HepG2 (cell line): Measurements from ENCODE around the gene VSTM4. TPM values are rescaled to one million over a fixed set of nuclear protein-coding genes. Genes with fewer than 3 reads are reported as not detected.

Source experiments
- ATAC-seq: fragments of 200-7000 bp; cut with Tn5 transposase; 3 replicates; pipeline ENCODE4 v1.9.1; 2020; ENCODE audit warnings: mild to moderate bottlenecking, moderate library complexity
- BruUV-seq: library from RNA; stranded (reverse); fragments of 400-500 nt; replicated peaks from 2 replicates; lab custom pipeline; 2021; lab: Mats Ljungman, UMichigan
- CTCF ChIA-PET: fragments of 300-600 bp; formaldehyde crosslinking; extraction: SDS; loops from one replicate; lab custom pipeline; 2021; ENCODE audit warnings: low total read pairs, inconsistent platforms, low intra/inter-chr PET ratio; lab: Yijun Ruan, JAX
- POLR2A ChIA-PET: fragments of 350-600 bp; sonication (Branson Sonifier 250); formaldehyde crosslinking; loops from one replicate; lab custom pipeline; 2020; ENCODE audit warnings: antibody characterized with exemption, inconsistent platforms; lab: Yijun Ruan, JAX
- DNase-seq: peaks from one replicate; pipeline ENCODE4 v3.0.0-alpha.2; 2015; ENCODE audit warnings: low spot score
- FAIRE-seq: peaks from 3 replicates; lab custom pipeline; 2011; peaks lifted over from hg19 to GRCh38; lab: Jason Lieb, UNC
- H2AFZ ChIP-seq: one replicate; pipeline ENCODE4 v1.6.1; 2011; ENCODE audit warnings: low read length, inconsistent platforms
- H3K27ac ChIP-seq: fragments of 300-600 bp; 3 replicates; pipeline ENCODE4 v1.8.0; 2011; ENCODE audit warnings: mixed run types, mild to moderate bottlenecking, mixed read lengths, low read length, inconsistent platforms; ENCODE audit not compliant: insufficient read depth; ENCODE audit errors: extremely low read length
- H3K27me3 ChIP-seq, 2 experiments: fragments of 200-600 bp in 1 of 2; 2 replicates in 1 of 2; 3 replicates in 1 of 2; pipeline versions ENCODE4 v1.6.0 to v1.8.0; 2011; ENCODE audit warnings: low read length in 2 of 2, mild to moderate bottlenecking in 2 of 2, moderate library complexity in 2 of 2, inconsistent platforms in 1 of 2; ENCODE audit not compliant: insufficient read depth in 2 of 2, control insufficient read depth in 1 of 2
- H3K36me3 ChIP-seq, 2 experiments: fragments of 200-600 bp in 1 of 2; replicated peaks in 1 of 2; 2 replicates in 1 of 2; 3 replicates in 1 of 2; pipeline versions ENCODE4 v1.5.1 to v1.8.0; 2011; ENCODE audit warnings: low read length in 2 of 2, inconsistent platforms in 1 of 2; ENCODE audit not compliant: insufficient read depth in 2 of 2, control insufficient read depth in 1 of 2
- H3K4me1 ChIP-seq: 2 replicates; pipeline ENCODE4 v1.5.1; 2012; ENCODE audit warnings: low read length, inconsistent platforms; ENCODE audit not compliant: insufficient read depth
- H3K4me2 ChIP-seq: 2 replicates; pipeline ENCODE4 v1.6.0; 2011; ENCODE audit warnings: low read depth, low read length, inconsistent platforms
- H3K4me3 ChIP-seq, 3 experiments: fragments of 200-600 bp in 1 of 3; sonication (generic), shearing (Covaris generic) in 1 of 3; replicated peaks in 1 of 3; 2 replicates each; pipeline ENCODE4 v1.5.1; 2011 to 2016; ENCODE audit warnings: low read length in 3 of 3, inconsistent platforms in 2 of 3, low read depth in 2 of 3, mild to moderate bottlenecking in 2 of 3, control low read depth in 1 of 3, mixed read lengths in 1 of 3; ENCODE audit not compliant: insufficient read depth in 1 of 3
- H3K79me2 ChIP-seq: one replicate; pipeline ENCODE4 v1.6.1; 2011; ENCODE audit warnings: low read length, inconsistent platforms; ENCODE audit not compliant: insufficient read depth
- H3K9ac ChIP-seq: 2 replicates; pipeline ENCODE4 v1.6.0; 2011; ENCODE audit warnings: mild to moderate bottlenecking, low read depth, low read length, inconsistent platforms; ENCODE audit not compliant: insufficient read depth
- H3K9me3 ChIP-seq: 2 replicates; pipeline ENCODE4 v1.5.1; 2012; ENCODE audit warnings: mild to moderate bottlenecking, low read length
- H4K20me1 ChIP-seq: 2 replicates; pipeline ENCODE4 v1.6.0; 2011; ENCODE audit warnings: inconsistent platforms, mild to moderate bottlenecking, low read length, moderate library complexity; ENCODE audit not compliant: insufficient read depth
- GATAD2A ChIP-seq: IDR thresholded peaks from 2 replicates; pipeline ENCODE4 v1.6.1; 2016
- HIVEP1 ChIP-seq: sonication (generic); formaldehyde crosslinking; IDR thresholded peaks from 2 replicates; pipeline ENCODE4 v1.4.0; 2020; ENCODE audit warnings: mild to moderate bottlenecking, missing genetic modification reagents
- HNRNPL ChIP-seq: fragments of 200-400 bp; formaldehyde crosslinking; IDR thresholded peaks from 2 replicates; pipeline ENCODE4 v1.6.1; 2017; ENCODE audit warnings: mild to moderate bottlenecking, low read depth, low read length
- NFATC3 ChIP-seq: sonication (generic); formaldehyde crosslinking; IDR thresholded peaks from 2 replicates; pipeline ENCODE4 v1.5.1; 2020; ENCODE audit warnings: mild to moderate bottlenecking, missing genetic modification reagents
- ZNF10 ChIP-seq: sonication (generic); formaldehyde crosslinking; IDR thresholded peaks from 2 replicates; pipeline ENCODE4 v1.4.0; 2020; ENCODE audit warnings: mild to moderate bottlenecking, low read depth, missing genetic modification reagents, borderline replicate concordance
- ZNF687 ChIP-seq: sonication (generic); formaldehyde crosslinking; IDR thresholded peaks from 2 replicates; pipeline ENCODE4 v1.5.1; 2020; ENCODE audit warnings: mild to moderate bottlenecking, missing genetic modification reagents, moderate library complexity
- WGBS: methylation state at CpG from one replicate; pipeline ENCODE4 v1.1.6; 2017; ENCODE audit warnings: low lambda C conversion rate; 5-methylcytosine and 5-hydroxymethylcytosine counted together
- in situ Hi-C: cut with HindIII; loops from 2 replicates; pipeline ENCODE4 v1.10.0; 2017; ENCODE audit warnings: low pct_unique_long_range_greater_than_20kb; ENCODE audit not compliant: extremely low pct_ligation_motif_present
- intact Hi-C: fragments of 100-400 bp; cut with micrococcal nuclease; formaldehyde crosslinking; loops from one replicate; pipeline ENCODE4 v1.10.0; 2022; ENCODE audit not compliant: unreplicated experiment
- polyA plus RNA-seq, 8 experiments: library from polyadenylated mRNA; depleted of rRNA in 3 of 8; stranded (reverse) in 7 of 8; unstranded in 1 of 8; fragments of >200 nt; fragmentation: Illumina TruSeq in 4 of 8; extraction: Trizol in 4 of 8; gene quantifications; 2 replicates each; pipeline versions ENCODE4 v1.2.1 to v1.2.3, GENCODE V29; 2011 to 2016; ENCODE audit warnings: low read depth in 4 of 8, missing spikeins in 1 of 8, mixed read lengths in 1 of 8; ENCODE audit not compliant: insufficient read depth in 1 of 8
- total RNA-seq, 5 experiments: library from RNA; depleted of rRNA; stranded (reverse); fragments of >200 nt; fragmentation: Illumina TruSeq; extraction: Trizol; gene quantifications; 2 replicates each; pipeline ENCODE4 v1.2.3, GENCODE V29; 2016; ENCODE audit warnings: low read depth in 1 of 5
- TF ChIP-seq, protein P1 (sequence below): sonication (generic); formaldehyde crosslinking; conservative IDR thresholded peaks from 2 replicates; pipeline ENCODE4 v1.8.1; 2023; ENCODE audit warnings: missing genetic modification reagents

VSTM4 gene
- total and polyA plus RNA-seq, 2 of the 13 experiments (the other 11 are each of a cell fraction or from before 2014, with no cell fraction given) = not detected

GRCh38 chr10:49115796-49116508, 630 bp upstream of the VSTM4 start:
- Histone ChIP-seq H3K9me3 (no peaks in the 10 kb centered on the region), H3K79me2 (no peaks in the 10 kb centered on the region), H3K36me3 (no peaks in the 10 kb centered on the region), H3K4me2 (no peak overlapping the region), H3K27me3 (peaks cover 2 to 8% of the 10 kb centered on the region in 2 experiments; a peak in 2 of 5 replicates), H3K27ac (no peak overlapping the region), H3K4me1 (no peaks in the 10 kb centered on the region), H3K9ac (no peak overlapping the region), H4K20me1 (no peaks in the 10 kb centered on the region), H3K4me3 (no peak overlapping the region), H2AFZ (no peak overlapping the region)
- intact Hi-C loops = no loop called here
- ChIA-PET CTCF (no interaction called here), POLR2A (no interaction called here)
- ATAC-seq = no peak; the same call in 2 of the 3 replicates
- WGBS = 80% methylated on average over 1 of the region's 14 CpGs
- DNase-seq = no peak
- TF ChIP-seq ZNF687 (CRISPR knock-in tag) = no peak
- no peak for TF ChIP-seq NFATC3 (CRISPR knock-in tag)
- TF ChIP-seq HNRNPL = no peak
- no peak for TF ChIP-seq HIVEP1 (CRISPR knock-in tag)
- no peak for TF ChIP-seq ZNF10 (CRISPR knock-in tag)
- no peak for TF ChIP-seq GATAD2A (CRISPR knock-in tag)
- TF ChIP-seq, protein P1, sequence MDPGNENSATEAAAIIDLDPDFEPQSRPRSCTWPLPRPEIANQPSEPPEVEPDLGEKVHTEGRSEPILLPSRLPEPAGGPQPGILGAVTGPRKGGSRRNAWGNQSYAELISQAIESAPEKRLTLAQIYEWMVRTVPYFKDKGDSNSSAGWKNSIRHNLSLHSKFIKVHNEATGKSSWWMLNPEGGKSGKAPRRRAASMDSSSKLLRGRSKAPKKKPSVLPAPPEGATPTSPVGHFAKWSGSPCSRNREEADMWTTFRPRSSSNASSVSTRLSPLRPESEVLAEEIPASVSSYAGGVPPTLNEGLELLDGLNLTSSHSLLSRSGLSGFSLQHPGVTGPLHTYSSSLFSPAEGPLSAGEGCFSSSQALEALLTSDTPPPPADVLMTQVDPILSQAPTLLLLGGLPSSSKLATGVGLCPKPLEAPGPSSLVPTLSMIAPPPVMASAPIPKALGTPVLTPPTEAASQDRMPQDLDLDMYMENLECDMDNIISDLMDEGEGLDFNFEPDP (CRISPR knock-in tag) = no peak
- FAIRE-seq = no peak
- BruUV-seq = no TSS peak
- in situ Hi-C loops = no loop called here
